Measurements from ENCODE around the gene CTBP1.

CTBP1 gene

GRCh38 chr4:1175635-1176229 lies 73.2 kb downstream of the CTBP1 start:
- DNase-seq (ENCODE audit: low read depth in 3 of 3), result no peak

GRCh38 chr4:1174941-1175634 lies 73.8 kb downstream of the CTBP1 start:
- no peak for DNase-seq (ENCODE audit: low read depth in 3 of 3)

GRCh38 chr4:1172971-1173757 lies 75.8 kb downstream of the CTBP1 start:
- no peak for DNase-seq (ENCODE audit: low read depth in 3 of 3)

- DNase-seq (ENCODE audit: low read depth in 3 of 3), result no peak
Measured at GRCh38 chr4:1172228-1172851, 76.6 kb downstream of the CTBP1 start, which contains the start of gene SPON2. SPON2 (minus strand) TSS chr4:1172583.

GRCh38 chr4:1171311-1172227 lies 77.4 kb downstream of the CTBP1 start:
- DNase-seq (ENCODE audit: low read depth in 3 of 3), result peak in 1 of 3 donors; percentile 34

GRCh38 chr4:1170976-1171310 lies 78.0 kb downstream of the CTBP1 start:
- DNase-seq (ENCODE audit: low read depth in 3 of 3), result no peak

- DNase-seq (ENCODE audit: low read depth in 3 of 3), result no peak
Measured at GRCh38 chr4:1170156-1170975, 78.6 kb downstream of the CTBP1 start.

GRCh38 chr4:1169691-1170096 lies 79.2 kb downstream of the CTBP1 start:
- no peak for DNase-seq (ENCODE audit: low read depth in 3 of 3)

GRCh38 chr4:1169171-1169671 lies 79.7 kb downstream of the CTBP1 start:
- no peak for DNase-seq (ENCODE audit: low read depth in 3 of 3)

- no peak for DNase-seq (ENCODE audit: low read depth in 3 of 3)
Measured at GRCh38 chr4:1168191-1169101, 80.5 kb downstream of the CTBP1 start.

- DNase-seq (ENCODE audit: low read depth in 3 of 3), result peak; percentile 77 to 90 (median 78)
Measured at GRCh38 chr4:1167244-1167949, 81.5 kb downstream of the CTBP1 start.

GRCh38 chr4:1166509-1167243 lies 82.3 kb downstream of the CTBP1 start:
- DNase-seq (ENCODE audit: low read depth in 3 of 3), result no peak

- no peak for DNase-seq (ENCODE audit: low read depth in 3 of 3)
Measured at GRCh38 chr4:1164956-1165545, 83.9 kb downstream of the CTBP1 start.

GRCh38 chr4:1164444-1164843 lies 84.5 kb downstream of the CTBP1 start:
- no peak for DNase-seq (ENCODE audit: low read depth in 3 of 3)

GRCh38 chr4:1164040-1164439 lies 84.9 kb downstream of the CTBP1 start:
- no peak for DNase-seq (ENCODE audit: low read depth in 3 of 3)

Data from stimulated activated CD4-positive, alpha-beta T cell treated with anti-CD3 and anti-CD28 coated beads, TNF-alpha, amount 100 ng/mL, for 48 hours (primary cell).